K562 (cell line): ENCODE results near the gene AVPI1. TPM values are rescaled to one million over a fixed set of nuclear protein-coding genes. Genes with fewer than 3 reads are reported as not detected.

Source experiments
- GABPB2 ChIP-seq: fragments of 250-450 bp; sonication (Bioruptor Pico); conservative IDR thresholded peaks from 2 replicates; pipeline ENCODE4 v1.5.1; 2021; ENCODE audit warnings: mild to moderate bottlenecking
- HCFC1 ChIP-seq: IDR thresholded peaks from 2 replicates; pipeline ENCODE4 v1.6.1; 2012; ENCODE audit warnings: low read depth, low read length, improper control_type of control experiment
- HNRNPLL ChIP-seq: fragments of 200-400 bp; formaldehyde crosslinking; IDR thresholded peaks from 2 replicates; pipeline ENCODE4 v1.6.1; 2017; ENCODE audit warnings: low read length, low read depth, mild to moderate bottlenecking; ENCODE audit not compliant: poor library complexity, severe bottlenecking
- RBM34 ChIP-seq: fragments of 200-400 bp; formaldehyde crosslinking; IDR thresholded peaks from 2 replicates; pipeline ENCODE4 v1.6.1; 2018; ENCODE audit warnings: low read length, borderline replicate concordance; ENCODE audit not compliant: insufficient read depth
- SMAD1 ChIP-seq: fragments of 150-350 bp; IDR thresholded peaks from 2 replicates; pipeline ENCODE4 v1.6.1; 2014; ENCODE audit warnings: low read length, low read depth; ENCODE audit not compliant: partially characterized antibody
- SRSF1 ChIP-seq: fragments of 200-400 bp; formaldehyde crosslinking; IDR thresholded peaks from 2 replicates; pipeline ENCODE4 v1.6.1; 2017; ENCODE audit warnings: mild to moderate bottlenecking, low read depth, low read length, moderate library complexity
- SUPT5H ChIP-seq: fragments of 450-650 bp; IDR thresholded peaks from 2 replicates; pipeline ENCODE4 v1.6.1; 2016
- TAF9B ChIP-seq: fragments of 450-650 bp; IDR thresholded peaks from 2 replicates; pipeline ENCODE4 v1.6.1; 2018; ENCODE audit warnings: mild to moderate bottlenecking; ENCODE audit not compliant: partially characterized antibody
- UBTF ChIP-seq, 2 experiments: IDR thresholded peaks; 2 replicates each; pipeline ENCODE4 v1.6.1; 2012; ENCODE audit warnings: improper control_type of control experiment in 2 of 2, low read depth in 2 of 2, low read length in 2 of 2, borderline replicate concordance in 1 of 2
- ZBTB5 ChIP-seq: fragments of 450-650 bp; IDR thresholded peaks from 2 replicates; pipeline ENCODE4 v1.6.1; 2017; ENCODE audit warnings: antibody characterized with exemption
- ZKSCAN1 ChIP-seq: fragments of 150-350 bp; IDR thresholded peaks from 2 replicates; pipeline ENCODE4 v1.6.1; 2016; ENCODE audit warnings: low read depth, low read length
- ZNF79 ChIP-seq: fragments of 250-450 bp; sonication (Bioruptor Pico); IDR thresholded peaks from 2 replicates; pipeline ENCODE4 v1.4.0; 2020; ENCODE audit warnings: low read depth, mild to moderate bottlenecking, moderate library complexity
- polyA plus RNA-seq, 8 experiments: library from polyadenylated mRNA; depleted of rRNA in 4 of 8; stranded (reverse) in 5 of 8; unstranded in 3 of 8; fragments of >200 nt; fragmentation: Nextera tagmentation in 2 of 8; fragmentation: Illumina TruSeq in 1 of 8; extraction: Ambion mirVana in 2 of 8; extraction: Trizol in 1 of 8; gene quantifications; 2 replicates each; pipeline versions ENCODE4 v1.2.1 to v1.2.3, GENCODE V29; 2011 to 2014; ENCODE audit warnings: inconsistent platforms in 1 of 8, missing spikeins in 1 of 8
- total RNA-seq, 7 experiments: library from RNA; depleted of rRNA in 6 of 7; stranded (reverse); fragments of >200 nt in 6 of 7; fragmentation: Illumina TruSeq in 2 of 7; extraction: Trizol in 2 of 7; gene quantifications; 2 replicates each; pipeline versions ENCODE4 v1.2.1 to v1.2.3, GENCODE V29; 2011 to 2021; ENCODE audit warnings: low replicate concordance in 1 of 7
- TF ChIP-seq, protein P1 (sequence below): fragments of 450-650 bp; formaldehyde crosslinking; IDR thresholded peaks from 2 replicates; pipeline ENCODE4 v1.4.0; 2020; ENCODE audit warnings: mild to moderate bottlenecking, mixed read lengths
- TF ChIP-seq, protein P2 (sequence below), 2 experiments: fragments of 450-650 bp; conservative IDR thresholded peaks; 2 replicates each; pipeline ENCODE4 v1.6.1; 2017; ENCODE audit warnings: mild to moderate bottlenecking in 2 of 2, moderate library complexity in 2 of 2

Gene AVPI1
- total and polyA plus RNA-seq, 9 of the 15 experiments (the other 6 are each of a cell fraction or from before 2014, with no cell fraction given): 0.90 to 10.4 (median 7.4) TPM

- no peak for TF ChIP-seq SMAD1
- TF ChIP-seq SUPT5H: no peak
- no peak for TF ChIP-seq HCFC1
- no peak for TF ChIP-seq GABPB2 (CRISPR knock-in tag)
- TF ChIP-seq SRSF1: no peak
- TF ChIP-seq HNRNPLL: no peak
- no peak for TF ChIP-seq ZKSCAN1
- no peak for TF ChIP-seq RBM34
- TF ChIP-seq ZNF79 (CRISPR knock-in tag): no peak
- peak in 1 of 2 experiments; percentile 29; a peak in 1 of 4 replicates for TF ChIP-seq UBTF (IDR thresholded peaks at IDR 0.05; ENCODE audit: borderline replicate concordance in 1 of 2, low read depth in 2 of 2, low read length in 2 of 2)
- no peak for TF ChIP-seq ZBTB5
- TF ChIP-seq, protein P1, sequence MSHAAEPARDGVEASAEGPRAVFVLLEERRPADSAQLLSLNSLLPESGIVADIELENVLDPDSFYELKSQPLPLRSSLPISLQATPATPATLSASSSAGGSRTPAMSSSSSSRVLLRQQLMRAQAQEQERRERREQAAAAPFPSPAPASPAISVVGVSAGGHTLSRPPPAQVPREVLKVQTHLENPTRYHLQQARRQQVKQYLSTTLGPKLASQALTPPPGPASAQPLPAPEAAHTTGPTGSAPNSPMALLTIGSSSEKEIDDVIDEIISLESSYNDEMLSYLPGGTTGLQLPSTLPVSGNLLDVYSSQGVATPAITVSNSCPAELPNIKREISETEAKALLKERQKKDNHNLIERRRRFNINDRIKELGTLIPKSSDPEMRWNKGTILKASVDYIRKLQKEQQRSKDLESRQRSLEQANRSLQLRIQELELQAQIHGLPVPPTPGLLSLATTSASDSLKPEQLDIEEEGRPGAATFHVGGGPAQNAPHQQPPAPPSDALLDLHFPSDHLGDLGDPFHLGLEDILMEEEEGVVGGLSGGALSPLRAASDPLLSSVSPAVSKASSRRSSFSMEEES: no peak
- TF ChIP-seq, protein P2, sequence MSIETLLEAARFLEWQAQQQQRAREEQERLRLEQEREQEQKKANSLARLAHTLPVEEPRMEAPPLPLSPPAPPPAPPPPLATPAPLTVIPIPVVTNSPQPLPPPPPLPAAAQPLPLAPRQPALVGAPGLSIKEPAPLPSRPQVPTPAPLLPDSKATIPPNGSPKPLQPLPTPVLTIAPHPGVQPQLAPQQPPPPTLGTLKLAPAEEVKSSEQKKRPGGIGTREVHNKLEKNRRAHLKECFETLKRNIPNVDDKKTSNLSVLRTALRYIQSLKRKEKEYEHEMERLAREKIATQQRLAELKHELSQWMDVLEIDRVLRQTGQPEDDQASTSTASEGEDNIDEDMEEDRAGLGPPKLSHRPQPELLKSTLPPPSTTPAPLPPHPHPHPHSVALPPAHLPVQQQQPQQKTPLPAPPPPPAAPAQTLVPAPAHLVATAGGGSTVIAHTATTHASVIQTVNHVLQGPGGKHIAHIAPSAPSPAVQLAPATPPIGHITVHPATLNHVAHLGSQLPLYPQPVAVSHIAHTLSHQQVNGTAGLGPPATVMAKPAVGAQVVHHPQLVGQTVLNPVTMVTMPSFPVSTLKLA (conservative IDR thresholded peaks at IDR 0.05): no peak
- no peak for TF ChIP-seq TAF9B
These were observed 1.6 kb downstream of the AVPI1 start (continued) for GRCh38 chr10:97685395-97685958.
